Retina (tissue), 1 donor: ENCODE results near the gene TMPRSS2.

ENCODE experiments used
- DNase-seq: peaks from one replicate; pipeline ENCODE4 v3.0.0-alpha.2; 2016

TMPRSS2 gene

DNA sequence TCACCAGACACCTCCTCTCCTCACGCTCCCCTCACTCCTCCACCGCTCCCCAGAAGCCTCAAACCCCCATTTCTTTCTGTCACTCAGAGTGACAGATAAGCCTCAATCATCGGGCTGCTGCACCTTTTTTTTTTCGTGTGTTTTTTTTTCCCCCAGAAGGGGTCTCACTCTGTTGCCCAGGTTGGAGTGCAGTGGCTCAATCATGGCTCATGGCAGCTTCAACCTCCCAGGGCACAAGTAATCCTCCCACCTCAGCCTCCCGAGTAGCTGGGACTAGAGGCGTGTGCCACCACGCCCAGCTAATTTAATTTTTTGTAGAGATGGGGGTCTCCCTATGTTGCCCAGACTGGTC, 1.2 kb upstream of the TMPRSS2 start:
- no peak for DNase-seq

DNA sequence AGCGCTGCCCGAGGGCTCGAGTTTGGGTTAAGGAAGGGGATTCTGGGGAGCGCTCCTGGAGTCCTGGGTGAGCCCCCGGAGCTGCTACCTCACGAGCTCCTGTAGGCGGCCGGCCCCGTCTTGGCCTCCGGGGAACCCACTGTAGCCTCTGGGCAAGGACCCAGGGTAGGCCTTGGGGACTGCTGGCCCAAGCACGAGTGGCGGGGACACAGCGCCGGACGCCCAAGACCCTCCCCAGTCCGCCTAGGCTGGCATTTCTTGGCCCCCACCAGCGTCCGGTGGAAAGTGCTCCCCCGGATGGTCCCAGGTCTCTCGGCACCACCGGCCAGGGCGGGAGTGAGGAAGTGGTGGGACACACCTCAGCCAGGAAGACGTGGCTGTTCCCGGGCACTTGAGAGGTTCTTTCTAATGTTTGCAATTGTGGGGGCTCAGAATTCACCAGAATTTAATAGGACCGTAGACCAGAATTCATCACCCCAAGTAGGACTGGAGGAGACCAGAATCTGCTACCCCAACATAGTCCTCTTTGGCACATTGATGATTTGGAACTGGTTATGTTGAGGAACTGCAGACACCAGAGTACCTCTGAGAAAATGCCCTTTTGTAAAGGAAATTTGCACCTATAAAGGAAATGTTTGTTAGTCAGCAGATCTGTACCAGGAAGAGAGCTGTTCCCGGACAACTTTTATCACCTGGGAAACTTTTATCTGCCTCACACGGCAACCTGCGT, 622 bp upstream of the TMPRSS2 start:
- peak; percentile 33 for DNase-seq

DNA sequence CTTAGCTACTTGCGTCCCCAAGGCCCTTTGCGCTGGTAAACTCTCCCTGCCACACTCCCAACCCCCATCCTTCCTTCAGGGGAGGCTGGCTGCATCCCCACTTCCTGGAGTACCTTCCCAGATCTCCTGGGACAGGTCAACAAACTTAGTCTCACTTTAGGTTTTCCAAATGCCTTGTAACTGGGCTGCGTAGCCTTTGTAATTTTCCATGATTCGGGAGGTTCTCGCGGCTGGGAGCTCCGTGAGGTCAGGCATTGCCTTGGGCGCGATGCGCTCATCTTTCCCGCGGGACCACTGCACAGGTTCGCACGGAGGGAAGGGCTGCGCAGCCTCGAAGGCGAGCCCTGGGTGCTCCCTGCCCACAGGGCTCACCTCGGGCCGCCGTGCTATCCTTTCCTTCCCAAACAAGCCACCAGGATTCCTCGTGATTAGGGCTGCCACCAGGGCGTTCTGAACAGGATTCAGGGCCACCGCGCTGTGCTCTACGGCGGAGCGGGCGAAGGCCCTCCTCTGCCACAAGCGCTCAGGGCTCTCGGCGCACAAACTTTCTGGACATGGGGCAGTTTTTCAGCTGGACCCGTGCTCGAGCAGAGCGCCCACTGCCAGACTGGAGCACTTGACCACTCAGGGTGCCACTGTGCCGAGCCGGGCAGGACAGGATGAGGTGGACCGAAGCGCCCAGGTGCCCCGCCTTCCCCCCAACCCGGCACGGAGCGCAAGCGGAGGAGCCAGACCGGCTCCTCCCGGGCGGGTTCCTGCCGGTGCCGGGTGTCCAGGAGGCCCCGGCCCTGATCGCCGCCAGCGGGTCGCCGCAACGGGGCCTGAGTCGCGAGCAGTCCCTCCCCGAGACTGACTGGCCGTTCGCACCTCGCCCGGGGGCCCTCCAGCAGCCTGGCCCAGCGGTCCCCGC, 1.1 kb downstream of the TMPRSS2 start:
- peak; percentile 60 for DNase-seq

DNA sequence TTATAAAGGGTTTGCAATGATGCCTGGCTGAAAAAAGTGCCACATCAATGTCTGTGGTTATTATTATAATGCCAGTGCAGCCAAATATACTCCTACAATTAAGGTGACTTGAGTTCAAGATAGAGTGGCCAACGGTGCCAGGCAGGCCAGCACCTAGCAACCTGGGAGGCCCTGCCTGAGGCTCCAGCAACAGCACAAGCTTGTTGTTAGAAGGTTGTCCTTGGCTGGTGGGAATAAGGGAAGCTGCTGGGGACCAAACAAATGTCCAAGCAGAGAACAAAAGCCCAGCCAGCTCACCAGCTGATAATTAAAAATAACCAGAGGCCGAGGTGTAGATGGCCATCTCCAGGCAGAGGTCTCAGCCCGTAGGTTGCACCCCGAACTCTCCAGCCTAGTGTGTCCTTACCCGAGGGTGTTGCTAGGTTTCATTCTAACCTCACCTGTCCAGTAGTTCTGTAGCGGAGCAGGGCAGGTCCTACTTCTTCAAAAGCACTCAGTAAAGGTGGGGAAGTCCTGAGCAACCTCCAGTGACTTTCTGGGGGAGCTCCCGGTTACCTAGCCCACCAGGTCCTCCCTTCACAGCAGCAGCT, 1.9 kb downstream of the TMPRSS2 start:
- DNase-seq, result no peak

DNA sequence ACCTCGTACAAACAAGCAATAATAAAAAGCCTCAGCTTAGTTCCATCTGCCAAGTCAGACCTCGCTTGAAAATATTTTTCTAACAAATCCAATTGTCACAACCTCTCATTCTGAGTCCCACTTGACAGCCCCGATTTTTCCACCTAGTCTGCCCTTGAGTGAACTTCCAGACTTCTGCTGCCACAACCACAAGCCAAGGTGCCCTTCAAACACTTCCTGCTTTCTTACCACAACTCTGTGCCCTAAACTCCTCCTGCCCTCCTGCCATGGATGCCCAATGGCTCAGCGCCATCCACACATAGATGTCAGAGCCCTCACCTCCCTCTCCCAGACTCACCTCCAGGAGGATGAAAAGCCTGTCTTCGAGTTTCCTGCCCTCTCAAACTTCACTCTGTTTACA, 3.9 kb downstream of the TMPRSS2 start:
- no peak for DNase-seq

DNA sequence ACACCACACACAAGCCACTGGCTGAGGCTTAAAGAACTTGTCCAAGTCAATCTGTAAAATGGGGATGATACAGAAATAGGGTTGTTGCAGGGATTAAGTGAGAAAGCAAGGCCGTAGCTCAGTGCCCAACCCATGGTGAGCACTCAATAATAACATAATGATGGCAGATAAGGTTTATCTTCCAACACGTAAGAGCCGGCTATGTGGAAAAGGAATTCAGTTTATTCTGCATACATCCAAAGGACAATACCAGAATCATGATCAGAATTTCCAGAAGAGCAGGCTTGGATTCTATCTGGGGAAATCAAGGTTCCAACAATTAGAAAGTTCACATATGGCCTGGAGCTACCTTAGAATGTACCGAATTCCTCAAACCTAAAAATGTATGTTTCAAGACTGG, 4.6 kb downstream of the TMPRSS2 start:
- no peak for DNase-seq

DNA sequence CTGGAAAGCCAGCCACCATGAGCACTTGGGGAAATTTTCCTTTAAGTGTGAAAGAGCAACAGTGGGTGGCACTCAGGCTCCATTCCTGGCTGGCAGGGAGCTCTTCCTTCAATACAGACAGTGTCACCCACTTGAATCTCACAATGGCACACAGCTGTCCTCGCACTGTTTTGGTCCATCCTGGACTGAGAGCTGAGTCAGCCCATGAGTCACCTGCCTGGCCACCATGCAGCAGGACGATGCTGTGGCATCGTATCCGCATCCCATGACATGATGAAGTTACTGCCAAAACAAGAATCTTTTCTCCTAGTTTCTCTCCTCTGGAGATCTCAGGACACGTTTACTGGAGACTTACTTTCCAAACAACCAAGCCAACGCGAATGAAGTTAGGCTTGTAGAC, 6.0 kb downstream of the TMPRSS2 start:
- no peak for DNase-seq

DNA sequence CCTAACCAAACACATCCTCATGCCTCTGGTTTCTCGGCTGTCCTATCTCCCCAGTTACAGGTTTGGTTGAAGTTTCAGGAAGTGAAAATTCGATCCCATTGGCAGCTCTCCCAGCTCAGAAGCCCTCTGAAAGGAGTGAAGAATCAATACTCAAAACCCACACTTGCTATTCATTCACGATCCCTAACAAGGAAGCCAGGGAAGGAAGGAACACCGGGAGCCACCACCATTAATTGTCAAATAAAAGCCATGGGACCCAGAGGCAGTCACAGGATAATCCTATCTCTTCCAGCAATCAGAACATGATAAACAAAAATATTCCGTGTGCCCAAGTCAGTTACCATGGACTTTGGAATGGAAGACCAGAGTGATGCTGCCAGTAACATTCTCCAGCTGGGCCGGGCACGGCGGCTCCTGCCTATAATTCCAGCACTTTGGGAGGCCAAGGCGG, 7.0 kb downstream of the TMPRSS2 start:
- no peak for DNase-seq

DNA sequence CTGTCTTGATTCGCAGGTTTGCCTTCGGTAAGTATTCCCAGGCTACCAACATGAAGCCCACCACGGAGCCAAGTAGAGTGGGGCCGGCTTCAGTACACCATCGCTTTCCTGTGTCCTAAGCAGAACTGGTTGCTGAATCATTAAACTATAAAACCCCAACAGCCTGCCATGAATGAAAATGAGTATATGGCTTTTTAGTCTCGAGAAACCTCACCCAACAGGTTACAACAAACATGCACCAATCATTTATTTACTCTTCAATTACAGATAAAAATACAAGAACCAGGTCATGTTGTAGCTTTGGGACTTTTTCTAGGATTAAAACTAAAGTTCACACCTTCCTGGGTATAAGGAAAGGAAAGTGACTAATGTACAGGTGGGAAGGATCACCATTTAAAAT, 7.6 kb downstream of the TMPRSS2 start:
- DNase-seq, result no peak

DNA sequence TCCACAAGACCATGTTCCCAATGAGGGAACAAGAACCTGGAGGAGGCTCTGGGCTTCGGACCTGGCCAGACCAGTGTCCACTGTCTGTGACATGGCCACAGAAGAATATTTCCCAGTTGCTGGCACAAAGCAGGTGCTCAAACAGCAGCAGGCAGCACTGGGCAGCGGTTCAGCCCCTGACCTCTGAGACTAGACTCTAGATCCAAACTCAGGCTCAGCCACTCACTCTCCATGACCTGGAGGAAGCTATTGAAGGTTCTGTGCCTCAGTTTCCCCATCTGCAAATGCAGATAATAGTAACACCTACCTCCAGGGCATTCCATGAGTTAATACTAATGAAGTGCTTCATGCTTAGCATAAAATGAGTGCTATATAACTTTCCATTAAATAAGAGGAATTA, 8.0 kb downstream of the TMPRSS2 start:
- no peak for DNase-seq

DNA sequence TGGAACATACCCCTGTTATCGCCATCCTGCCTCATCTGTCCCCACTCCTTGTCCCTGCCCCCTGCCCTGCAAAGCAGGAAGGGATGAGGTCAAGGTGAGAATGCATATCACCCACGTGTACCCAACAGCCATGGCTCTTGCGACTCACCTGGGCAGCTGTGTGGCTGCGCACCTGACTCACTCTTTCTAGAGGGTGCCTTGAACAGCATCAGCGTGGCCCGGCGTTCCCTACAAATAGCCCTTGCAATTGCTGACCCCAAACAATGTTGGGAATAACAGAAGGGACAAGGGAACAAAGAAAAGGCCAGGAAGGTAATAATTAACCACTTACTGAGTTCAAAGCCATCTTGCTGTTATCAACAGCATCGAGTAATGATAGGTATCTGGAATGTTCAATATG, 10.2 kb downstream of the TMPRSS2 start:
- no peak for DNase-seq

DNA sequence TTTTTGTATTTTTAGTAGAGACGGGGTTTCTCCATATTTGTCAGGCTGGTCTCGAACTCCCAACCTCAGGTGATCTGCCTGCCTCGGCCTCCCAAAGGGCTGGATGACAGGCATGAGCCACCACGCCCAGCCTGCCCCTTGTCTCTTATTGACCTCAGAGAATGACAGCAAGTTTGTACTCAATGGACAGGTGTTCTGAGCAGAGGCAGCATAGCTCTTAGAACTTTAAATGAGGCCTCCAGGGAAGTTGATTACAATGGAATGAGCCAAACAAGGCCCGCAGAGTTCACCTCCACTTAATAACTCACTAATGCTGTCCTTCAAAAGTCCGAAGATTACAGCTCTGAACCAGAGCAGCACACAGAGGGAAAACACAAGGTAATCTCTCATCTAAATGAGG, 10.9 kb downstream of the TMPRSS2 start:
- no peak for DNase-seq

DNA sequence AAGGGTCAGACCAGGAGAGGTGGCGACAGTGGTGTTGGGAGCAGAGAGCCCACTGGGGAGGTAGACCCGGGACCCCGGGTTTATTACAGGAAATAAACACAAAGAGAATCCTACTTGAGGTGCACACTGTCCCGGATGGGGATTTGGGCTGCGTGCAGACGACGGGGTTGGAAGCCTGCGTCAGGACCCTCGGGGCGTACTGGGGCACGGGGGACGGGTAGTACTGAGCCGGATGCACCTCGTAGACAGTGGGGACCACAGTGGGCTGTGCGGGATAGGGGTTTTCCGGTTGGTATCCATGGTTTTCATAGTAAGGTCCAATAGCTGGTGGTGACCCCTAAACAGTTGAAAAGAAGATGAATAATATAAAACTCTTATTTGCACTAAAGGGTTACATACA, 13.7 kb downstream of the TMPRSS2 start:
- DNase-seq, result no peak

DNA sequence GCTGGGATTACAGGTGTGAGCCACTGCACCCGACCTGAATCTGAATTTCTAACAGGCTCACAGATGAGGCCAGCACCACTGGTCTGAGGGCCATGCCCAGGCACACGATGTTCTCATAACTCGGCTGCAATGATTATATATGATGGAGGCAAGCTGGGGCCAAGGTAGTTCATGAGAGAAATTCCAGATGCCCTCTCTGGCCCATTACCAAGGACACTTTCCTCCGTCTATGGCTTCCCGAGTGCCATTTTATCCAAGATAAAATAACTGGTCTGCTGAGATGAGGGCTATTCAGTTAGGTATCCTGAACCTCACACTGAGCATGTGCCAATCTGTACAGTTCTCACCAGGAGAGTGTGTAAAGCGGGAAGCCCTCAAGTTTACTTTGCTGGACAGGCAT, 16.5 kb downstream of the TMPRSS2 start:
- DNase-seq, result no peak

DNA sequence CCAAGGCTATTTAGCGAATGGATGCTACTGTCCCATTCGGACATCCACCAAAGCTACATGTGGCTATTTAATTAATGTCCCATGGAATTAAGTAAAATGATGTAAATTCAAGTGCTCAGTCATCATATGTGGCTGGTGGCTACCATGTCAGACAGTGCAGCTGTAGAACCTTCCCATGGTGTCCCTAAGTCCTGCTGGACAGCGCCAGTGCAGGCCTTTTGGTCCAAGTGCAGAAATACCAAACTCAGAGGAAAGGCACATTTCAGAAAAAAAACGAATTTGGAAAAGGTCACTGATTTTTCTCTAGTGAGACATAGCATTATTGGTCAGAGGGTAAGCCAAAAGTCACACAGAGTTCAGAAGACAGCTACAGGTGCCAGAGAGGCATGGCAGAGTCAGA, 17.6 kb downstream of the TMPRSS2 start:
- no peak for DNase-seq

DNA sequence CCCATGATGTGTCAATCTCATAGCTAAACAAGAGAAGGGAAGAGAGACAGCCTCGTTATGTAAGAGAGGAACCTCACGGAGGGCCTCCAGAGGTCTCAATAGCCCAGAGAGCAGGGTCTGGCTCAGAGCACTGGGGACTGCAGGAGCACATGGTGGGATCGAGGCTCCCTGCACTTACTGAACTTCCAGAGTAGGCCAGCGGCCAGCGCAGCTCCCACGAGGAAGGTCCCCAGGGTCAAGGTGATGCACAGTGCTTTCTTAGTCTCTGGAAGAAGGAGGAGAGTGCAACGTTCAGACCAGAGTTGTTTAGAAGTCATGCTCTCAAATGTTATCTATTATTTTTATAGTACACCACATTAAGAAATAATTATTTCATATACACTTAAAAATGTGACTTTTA, 18.6 kb downstream of the TMPRSS2 start:
- DNase-seq, result no peak

DNA sequence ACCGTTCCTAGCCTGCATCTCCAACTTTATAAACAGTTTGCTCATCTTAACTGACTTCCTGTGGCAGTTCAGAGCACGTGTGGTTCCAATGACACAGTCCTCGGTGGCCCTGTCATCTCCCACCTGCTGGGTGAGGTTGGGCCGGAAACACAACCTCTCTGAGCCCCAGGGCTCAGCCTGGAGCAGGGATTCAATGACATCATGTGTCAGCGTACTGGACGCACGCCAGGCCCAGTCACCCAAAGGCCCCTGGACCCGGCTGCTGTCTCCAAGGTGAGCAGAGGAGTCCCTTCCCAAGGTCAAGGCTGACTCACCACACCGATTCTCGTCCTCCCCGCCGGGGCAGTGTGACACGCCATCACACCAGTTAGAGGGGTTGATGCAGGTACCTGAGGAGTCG, 19.9 kb downstream of the TMPRSS2 start:
- DNase-seq, result no peak

DNA sequence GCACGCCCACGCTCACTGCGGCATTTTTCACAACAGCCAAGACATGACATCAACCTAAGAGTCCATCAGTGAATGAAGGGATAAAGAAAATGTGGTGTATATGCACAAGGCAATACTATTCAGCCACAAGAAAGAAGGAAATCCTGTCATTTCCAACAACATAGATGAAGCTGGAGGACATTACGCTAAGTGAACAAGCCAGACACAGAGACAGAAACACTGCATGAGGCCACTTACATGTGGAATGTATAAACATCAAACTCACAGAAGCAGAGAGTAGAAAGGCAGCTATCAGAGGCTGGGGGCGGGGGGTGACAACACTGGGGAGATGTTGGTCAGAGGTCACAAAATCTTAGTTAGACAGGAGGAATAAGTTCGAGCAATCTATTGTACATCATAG, 20.9 kb downstream of the TMPRSS2 start:
- no peak for DNase-seq

DNA sequence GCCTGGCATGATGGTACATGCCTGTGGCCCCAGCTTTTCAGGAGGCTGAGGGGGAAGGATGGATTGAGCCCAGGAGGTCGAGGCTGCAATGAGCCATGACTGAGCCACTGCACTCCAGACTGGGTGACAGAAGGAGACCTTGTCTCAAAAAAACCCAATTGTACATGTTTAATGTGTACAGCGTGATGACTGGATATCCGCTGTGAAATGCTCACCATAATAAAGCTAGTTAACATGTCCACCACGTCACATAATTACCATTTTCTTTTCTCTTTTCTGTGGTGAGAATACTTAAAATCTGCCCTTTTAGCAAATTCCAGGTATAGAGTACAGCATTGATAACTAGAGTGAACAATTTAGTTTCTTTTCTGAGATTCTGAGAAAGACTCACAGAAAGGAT, 24.0 kb downstream of the TMPRSS2 start:
- DNase-seq, result no peak

DNA sequence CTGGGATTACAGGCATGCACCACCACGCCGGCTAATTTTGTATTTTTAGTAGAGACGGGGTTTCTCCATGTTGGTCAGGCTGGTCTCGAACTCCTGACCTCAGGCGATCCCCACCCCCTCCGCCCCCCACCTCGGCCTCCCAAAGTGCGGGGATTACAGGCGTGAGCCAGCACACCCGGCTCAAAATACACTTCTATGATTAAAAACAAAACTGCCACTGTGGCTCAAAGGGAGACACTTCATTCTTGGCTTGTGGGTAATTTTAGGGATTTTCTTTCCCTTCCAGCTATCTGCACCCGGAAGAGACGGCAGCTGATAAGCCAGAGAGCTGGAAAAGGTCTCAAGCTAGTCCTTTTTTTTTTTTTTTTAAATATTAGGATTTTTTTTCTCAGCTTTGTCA, 24.5 kb downstream of the TMPRSS2 start:
- DNase-seq, result no peak

DNA sequence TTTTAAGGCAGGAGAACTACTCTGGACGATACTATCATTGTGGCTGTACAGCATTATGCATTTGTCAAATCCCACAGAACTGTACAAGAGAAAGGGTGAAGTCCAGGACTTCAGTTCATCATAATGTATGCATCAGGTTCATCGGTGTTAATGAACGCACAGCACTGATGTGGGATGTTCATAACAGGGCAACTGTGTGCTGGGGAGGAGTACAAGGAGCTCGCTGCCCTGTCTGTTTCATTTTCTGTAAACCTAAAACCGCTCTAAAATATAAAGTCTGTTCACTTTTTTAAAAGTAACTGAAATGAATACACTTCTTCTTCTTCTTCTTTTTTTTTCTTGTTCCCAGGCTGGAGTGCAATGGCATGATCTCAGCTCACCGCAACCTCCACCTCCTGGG, 25.0 kb downstream of the TMPRSS2 start:
- DNase-seq, result no peak

DNA sequence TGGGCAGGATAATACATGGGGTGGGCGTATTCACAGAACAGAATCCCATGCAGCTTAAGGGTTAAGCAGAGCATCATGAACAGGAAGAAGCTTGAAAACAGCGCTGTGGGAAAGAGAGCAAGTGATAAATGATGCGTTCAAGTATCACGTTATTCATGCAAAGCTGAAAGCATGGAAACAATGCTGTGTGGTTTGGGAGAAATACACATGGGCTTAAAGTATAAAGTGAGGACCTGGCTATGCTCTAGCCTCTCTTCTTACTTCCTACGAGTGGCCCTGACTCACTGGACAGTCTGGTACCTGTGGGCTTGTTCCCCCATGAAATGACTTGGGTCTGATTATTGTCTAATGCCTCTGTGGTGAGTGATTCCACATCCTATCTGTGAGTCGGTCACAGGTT, 25.7 kb downstream of the TMPRSS2 start:
- DNase-seq, result no peak

DNA sequence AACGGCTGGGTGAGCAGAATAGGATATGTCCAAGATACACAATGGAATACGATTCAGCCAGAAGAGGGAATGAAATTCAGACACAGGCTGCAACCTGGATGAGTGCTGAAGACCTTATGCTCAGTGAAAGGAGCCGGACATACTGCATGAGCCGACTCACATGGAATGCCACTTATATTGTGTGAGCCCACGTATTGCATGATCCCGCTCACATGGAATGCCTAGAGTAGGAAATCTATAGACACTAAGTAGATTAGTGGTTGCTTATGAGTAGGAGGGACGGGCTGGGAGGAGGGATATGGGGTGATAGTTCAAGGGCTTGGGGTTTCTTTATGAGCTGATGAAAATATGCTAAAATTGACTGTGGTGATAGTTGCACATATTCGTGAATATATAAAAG, 26.8 kb downstream of the TMPRSS2 start:
- no peak for DNase-seq

DNA sequence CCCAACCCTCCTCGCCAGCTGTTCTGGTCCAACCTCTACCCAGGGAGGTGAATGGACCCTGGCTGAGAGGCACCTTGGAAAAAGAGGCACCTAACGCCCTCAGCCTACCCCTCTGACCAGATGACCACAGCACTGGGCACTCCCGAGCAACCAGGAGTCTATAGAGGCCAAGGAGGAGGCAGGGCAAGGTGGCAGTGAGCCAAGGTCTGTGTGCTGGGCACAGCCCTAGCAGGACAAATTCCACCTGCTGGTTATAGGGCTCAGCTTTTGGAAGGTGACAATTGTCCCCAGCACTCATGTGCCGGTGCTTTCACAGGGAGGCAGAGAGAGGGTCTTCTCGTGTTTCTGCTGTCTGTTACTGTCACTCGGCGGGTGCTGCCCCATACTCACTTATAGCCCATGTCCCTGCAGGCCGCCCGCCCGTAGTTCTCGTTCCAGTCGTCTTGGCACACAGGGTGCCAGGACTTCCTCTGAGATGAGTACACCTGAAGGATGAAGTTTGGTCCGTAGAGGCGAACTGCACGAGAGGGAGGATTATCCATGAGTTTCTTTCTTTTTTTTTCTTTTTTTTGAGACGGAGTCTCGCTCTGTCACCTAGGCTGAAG, 27.8 kb downstream of the TMPRSS2 start:
- no peak for DNase-seq
